CD4-positive, alpha-beta T cell treated with Interleukin-15 for 4 hours (primary cell): ENCODE data around the gene TAS2R10.

Experiments
- DNase-seq: peaks from one replicate; pipeline ENCODE4 v3.0.0-alpha.2; 2020; ENCODE audit warnings: low spot score

The TAS2R10 gene

GRCh38 chr12:10779103-10779502, 47.1 kb downstream of the TAS2R10 start:
- DNase-seq: no peak
